K562 (cell line): ENCODE results near the gene GCGR. TPM values are rescaled to one million over a fixed set of nuclear protein-coding genes. Genes with fewer than 3 reads are reported as not detected.

Source experiments
- CBFA2T3 ChIP-seq: fragments of 450-650 bp; IDR thresholded peaks from 2 replicates; pipeline ENCODE4 v1.6.1; 2017
- CEBPG ChIP-seq, 3 experiments: fragments of 200-800 bp in 1 of 3; sonication (Bioruptor generic) in 1 of 3; sonication (generic) in 1 of 3; formaldehyde crosslinking in 1 of 3; IDR thresholded peaks in 2 of 3; conservative IDR thresholded peaks in 1 of 3; 2 replicates each; pipeline versions ENCODE4 v1.6.1 to v1.8.0; 2016 to 2022; ENCODE audit warnings: missing compliant biosample characterization in 2 of 3, missing genetic modification characterization in 2 of 3, mild to moderate bottlenecking in 1 of 3, missing genetic modification reagents in 1 of 3
- CHD1 ChIP-seq: fragments of 200-600 bp; sonication (generic); IDR thresholded peaks from one replicate; pipeline ENCODE4 v1.6.1; 2012; ENCODE audit warnings: mild to moderate bottlenecking, moderate library complexity, low read length, inconsistent platforms
- DPF2 ChIP-seq: fragments of 450-650 bp; IDR thresholded peaks from 2 replicates; pipeline ENCODE4 v1.6.1; 2016
- ETV6 ChIP-seq, 3 experiments: fragments of 150-350 bp in 1 of 3; sonication (generic) in 1 of 3; formaldehyde crosslinking in 1 of 3; IDR thresholded peaks; 2 replicates each; pipeline versions ENCODE4 v1.6.1 to v1.8.0; 2014 to 2022; ENCODE audit warnings: borderline replicate concordance in 2 of 3, low read depth in 2 of 3, antibody characterized with exemption in 1 of 3, low read length in 1 of 3, mild to moderate bottlenecking in 1 of 3, missing genetic modification reagents in 1 of 3
- FOXP1 ChIP-seq: sonication (generic); formaldehyde crosslinking; IDR thresholded peaks from 2 replicates; pipeline ENCODE4 v1.8.0; 2022; ENCODE audit warnings: mild to moderate bottlenecking, missing genetic modification reagents
- GATA2 ChIP-seq: sonication (generic); formaldehyde crosslinking; IDR thresholded peaks from 2 replicates; pipeline ENCODE4 v1.4.0; 2020; ENCODE audit warnings: mild to moderate bottlenecking, missing genetic modification reagents
- HOXB6 ChIP-seq: fragments of 250-450 bp; sonication (Bioruptor Pico); IDR thresholded peaks from 2 replicates; pipeline ENCODE4 v1.5.1; 2022; ENCODE audit warnings: mild to moderate bottlenecking, borderline replicate concordance
- JUND ChIP-seq, 2 experiments: IDR thresholded peaks; 2 replicates in 1 of 2; 3 replicates in 1 of 2; pipeline ENCODE4 v1.6.1; 2011; ENCODE audit warnings: borderline replicate concordance in 2 of 2, low read depth in 2 of 2, low read length in 2 of 2, improper control_type of control experiment in 1 of 2, missing biosample characterization in 1 of 2, missing genetic modification characterization in 1 of 2, missing genetic modification reagents in 1 of 2
- MYC ChIP-seq, 2 experiments: fragments of 250-450 bp in 1 of 2; sonication (Bioruptor Pico) in 1 of 2; IDR thresholded peaks; 2 replicates each; pipeline versions ENCODE4 v1.5.1 to v1.6.1; 2012 to 2021; ENCODE audit warnings: low read depth in 2 of 2, borderline replicate concordance in 1 of 2, improper control_type of control experiment in 1 of 2, low read length in 1 of 2, mild to moderate bottlenecking in 1 of 2, moderate library complexity in 1 of 2
- POLR2G ChIP-seq: fragments of 200-400 bp; formaldehyde crosslinking; IDR thresholded peaks from 2 replicates; pipeline ENCODE4 v1.6.1; 2017; ENCODE audit warnings: low read depth, mild to moderate bottlenecking, antibody characterized with exemption, low read length, moderate library complexity
- RBBP5 ChIP-seq: fragments of 200-600 bp; sonication (generic); IDR thresholded peaks from 2 replicates; pipeline ENCODE4 v1.6.1; 2012; ENCODE audit warnings: borderline replicate concordance, mild to moderate bottlenecking, low read length, control low read depth, inconsistent platforms; ENCODE audit not compliant: insufficient read depth, poor library complexity, severe bottlenecking
- RBFOX2 ChIP-seq: fragments of 200-400 bp; formaldehyde crosslinking; IDR thresholded peaks from 2 replicates; pipeline ENCODE4 v1.6.1; 2017; ENCODE audit warnings: low read depth, mild to moderate bottlenecking, low read length, moderate library complexity
- SP1 ChIP-seq: sonication (generic); formaldehyde crosslinking; IDR thresholded peaks from 2 replicates; pipeline ENCODE4 v1.8.1; 2022; ENCODE audit warnings: mild to moderate bottlenecking, missing genetic modification reagents
- SPI1 ChIP-seq: IDR thresholded peaks from 2 replicates; pipeline ENCODE4 v1.6.1; 2011; ENCODE audit warnings: low read depth, low read length, control low read depth, borderline replicate concordance
- TCF3 ChIP-seq: sonication (generic); formaldehyde crosslinking; IDR thresholded peaks from 2 replicates; pipeline ENCODE4 v1.4.0; 2020; ENCODE audit warnings: mild to moderate bottlenecking, missing genetic modification reagents
- WHSC1 ChIP-seq: IDR thresholded peaks from one replicate; pipeline ENCODE4 v1.6.1; 2012; ENCODE audit warnings: low read length, control low read depth, inconsistent platforms
- ZNF785 ChIP-seq: fragments of 250-450 bp; sonication (Bioruptor Pico); IDR thresholded peaks from 2 replicates; pipeline ENCODE4 v1.4.0; 2020; ENCODE audit warnings: mild to moderate bottlenecking
- polyA plus RNA-seq, 8 experiments: library from polyadenylated mRNA; depleted of rRNA in 4 of 8; stranded (reverse) in 5 of 8; unstranded in 3 of 8; fragments of >200 nt; fragmentation: Nextera tagmentation in 2 of 8; fragmentation: Illumina TruSeq in 1 of 8; extraction: Ambion mirVana in 2 of 8; extraction: Trizol in 1 of 8; gene quantifications; 2 replicates each; pipeline versions ENCODE4 v1.2.1 to v1.2.3, GENCODE V29; 2011 to 2014; ENCODE audit warnings: inconsistent platforms in 1 of 8, missing spikeins in 1 of 8
- total RNA-seq, 7 experiments: library from RNA; depleted of rRNA in 6 of 7; stranded (reverse); fragments of >200 nt in 6 of 7; fragmentation: Illumina TruSeq in 2 of 7; extraction: Trizol in 2 of 7; gene quantifications; 2 replicates each; pipeline versions ENCODE4 v1.2.1 to v1.2.3, GENCODE V29; 2011 to 2021; ENCODE audit warnings: low replicate concordance in 1 of 7
- TF ChIP-seq, protein P1 (sequence below): sonication (generic); formaldehyde crosslinking; IDR thresholded peaks from 2 replicates; pipeline ENCODE4 v1.8.0; 2023; ENCODE audit warnings: mild to moderate bottlenecking, missing genetic modification reagents

The GCGR gene
- total and polyA plus RNA-seq, 9 of the 15 experiments (the other 6 are each of a cell fraction or from before 2014, with no cell fraction given): not detected

GRCh38 chr17:81858967-81859905 is 55.3 kb downstream of the GCGR start (continued):
- TF ChIP-seq, protein P1, sequence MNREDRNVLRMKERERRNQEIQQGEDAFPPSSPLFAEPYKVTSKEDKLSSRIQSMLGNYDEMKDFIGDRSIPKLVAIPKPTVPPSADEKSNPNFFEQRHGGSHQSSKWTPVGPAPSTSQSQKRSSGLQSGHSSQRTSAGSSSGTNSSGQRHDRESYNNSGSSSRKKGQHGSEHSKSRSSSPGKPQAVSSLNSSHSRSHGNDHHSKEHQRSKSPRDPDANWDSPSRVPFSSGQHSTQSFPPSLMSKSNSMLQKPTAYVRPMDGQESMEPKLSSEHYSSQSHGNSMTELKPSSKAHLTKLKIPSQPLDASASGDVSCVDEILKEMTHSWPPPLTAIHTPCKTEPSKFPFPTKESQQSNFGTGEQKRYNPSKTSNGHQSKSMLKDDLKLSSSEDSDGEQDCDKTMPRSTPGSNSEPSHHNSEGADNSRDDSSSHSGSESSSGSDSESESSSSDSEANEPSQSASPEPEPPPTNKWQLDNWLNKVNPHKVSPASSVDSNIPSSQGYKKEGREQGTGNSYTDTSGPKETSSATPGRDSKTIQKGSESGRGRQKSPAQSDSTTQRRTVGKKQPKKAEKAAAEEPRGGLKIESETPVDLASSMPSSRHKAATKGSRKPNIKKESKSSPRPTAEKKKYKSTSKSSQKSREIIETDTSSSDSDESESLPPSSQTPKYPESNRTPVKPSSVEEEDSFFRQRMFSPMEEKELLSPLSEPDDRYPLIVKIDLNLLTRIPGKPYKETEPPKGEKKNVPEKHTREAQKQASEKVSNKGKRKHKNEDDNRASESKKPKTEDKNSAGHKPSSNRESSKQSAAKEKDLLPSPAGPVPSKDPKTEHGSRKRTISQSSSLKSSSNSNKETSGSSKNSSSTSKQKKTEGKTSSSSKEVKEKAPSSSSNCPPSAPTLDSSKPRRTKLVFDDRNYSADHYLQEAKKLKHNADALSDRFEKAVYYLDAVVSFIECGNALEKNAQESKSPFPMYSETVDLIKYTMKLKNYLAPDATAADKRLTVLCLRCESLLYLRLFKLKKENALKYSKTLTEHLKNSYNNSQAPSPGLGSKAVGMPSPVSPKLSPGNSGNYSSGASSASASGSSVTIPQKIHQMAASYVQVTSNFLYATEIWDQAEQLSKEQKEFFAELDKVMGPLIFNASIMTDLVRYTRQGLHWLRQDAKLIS (CRISPR knock-in tag): peak; percentile 18; the same call in 1 of the 2 replicates
- TF ChIP-seq CHD1: peak; percentile 95
- peak; percentile 17; the same call in 1 of the 2 replicates for TF ChIP-seq MYC (IDR thresholded peaks at IDR 0.05; ENCODE audit: low read depth, low read length)
- no peak for TF ChIP-seq MYC (CRISPR knock-in tag; IDR thresholded peaks at IDR 0.05; ENCODE audit: borderline replicate concordance, low read depth)
- peak; percentile 50; the same call in 1 of the 2 replicates for TF ChIP-seq SP1
- no peak for TF ChIP-seq WHSC1
- TF ChIP-seq FOXP1 (CRISPR knock-in tag): 0 out of 2 replicates have a peak, but pooled peaks have one; percentile 6
- TF ChIP-seq ETV6 (IDR thresholded peaks at IDR 0.05; ENCODE audit: borderline replicate concordance in 1 of 2, low read depth in 2 of 2, low read length in 1 of 2): no peak
- 0 out of 2 replicates have a peak, but pooled peaks have one; percentile 15 for TF ChIP-seq ETV6 (CRISPR knock-in tag; IDR thresholded peaks at IDR 0.05; ENCODE audit: borderline replicate concordance)
- TF ChIP-seq GATA2 (CRISPR knock-in tag): 0 out of 2 replicates have a peak, but pooled peaks have one; percentile 17
- peak; percentile 46 for TF ChIP-seq CBFA2T3
- TF ChIP-seq TCF3 (CRISPR knock-in tag): peak; percentile 55
- TF ChIP-seq RBFOX2: peak; percentile 72
- no peak for TF ChIP-seq ZNF785 (CRISPR knock-in tag)
- peak; percentile 15; the same call in 1 of the 2 replicates for TF ChIP-seq JUND (IDR thresholded peaks at IDR 0.05; ENCODE audit: borderline replicate concordance, low read depth, low read length)
- no peak for TF ChIP-seq JUND (tag; IDR thresholded peaks at IDR 0.05; ENCODE audit: borderline replicate concordance, low read depth, low read length)
- TF ChIP-seq DPF2: peak; percentile 44; the same call in 1 of the 2 replicates
- TF ChIP-seq RBBP5: peak; percentile 20
- TF ChIP-seq SPI1: peak; percentile 35; the same call in 1 of the 2 replicates
- no peak for TF ChIP-seq HOXB6 (CRISPR knock-in tag)
- TF ChIP-seq CEBPG (CRISPR knock-in tag; IDR thresholded peaks at IDR 0.05): peak; percentile 63
- TF ChIP-seq CEBPG (tag; conservative IDR thresholded peaks at IDR 0.05 in 1 of 2, IDR thresholded peaks at IDR 0.05 in 1 of 2): peak in 1 of 2 experiments; percentile 48; a peak in 2 of 4 replicates
- peak; percentile 72 for TF ChIP-seq POLR2G
